CD4-positive, alpha-beta T cell treated with Interleukin-6 at 100 ng/mL for 8 hours (primary cell): Measurements from ENCODE around the gene PICK1.

Experiments
- DNase-seq: peaks from one replicate; pipeline ENCODE4 v3.0.0-alpha.2; 2020; ENCODE audit warnings: mixed read lengths, low spot score

PICK1 gene

GRCh38 chr22:38087855-38088254, 30.7 kb downstream of the PICK1 start:
- DNase-seq, result no peak

GRCh38 chr22:38088629-38089473, 31.6 kb downstream of the PICK1 start:
- DNase-seq, result no peak

- no peak for DNase-seq
These were observed 32.3 kb downstream of the PICK1 start for GRCh38 chr22:38089474-38089851.

GRCh38 chr22:38097058-38097457, 39.9 kb downstream of the PICK1 start:
- DNase-seq, result no peak

GRCh38 chr22:38097557-38098409, 40.6 kb downstream of the PICK1 start:
- DNase-seq, result no peak

GRCh38 chr22:38098410-38099249, 41.4 kb downstream of the PICK1 start:
- no peak for DNase-seq

GRCh38 chr22:38103641-38104040, 46.4 kb downstream of the PICK1 start:
- no peak for DNase-seq

- DNase-seq, result no peak
These were observed 46.9 kb downstream of the PICK1 start for GRCh38 chr22:38104084-38104483.

GRCh38 chr22:38106814-38107578, 49.8 kb downstream of the PICK1 start:
- DNase-seq, result no peak

GRCh38 chr22:38107692-38108515, 50.7 kb downstream of the PICK1 start:
- DNase-seq, result no peak

GRCh38 chr22:38108561-38109319, 51.5 kb downstream of the PICK1 start:
- no peak for DNase-seq

- DNase-seq, result no peak
These were observed 52.3 kb downstream of the PICK1 start for GRCh38 chr22:38109371-38110001.

GRCh38 chr22:38110008-38110862, 53.0 kb downstream of the PICK1 start, which contains the start of gene BAIAP2L2:
BAIAP2L2 (minus strand) TSS chr22:38110684; CDS start chr22:38110525, 159 bp downstream.
- DNase-seq, result no peak

- no peak for DNase-seq
These were observed 54.0 kb downstream of the PICK1 start for GRCh38 chr22:38110863-38111852.

GRCh38 chr22:38111925-38112355, 54.7 kb downstream of the PICK1 start:
- no peak for DNase-seq

- DNase-seq, result no peak
These were observed 55.2 kb downstream of the PICK1 start for GRCh38 chr22:38112381-38112780.
